Epithelial cell of esophagus (primary cell): ENCODE data around the gene NRN1L.

ENCODE experiments used
- DNase-seq: peaks from one replicate; pipeline ENCODE4 v3.0.0; 2010; ENCODE audit warnings: low read depth
- H3K4me3 ChIP-seq: 2 replicates; pipeline ENCODE4 v1.5.1; 2011; ENCODE audit warnings: mild to moderate bottlenecking, low read length, control low read depth
- CTCF ChIP-seq: IDR thresholded peaks from 2 replicates; pipeline ENCODE4 v1.5.1; 2011; ENCODE audit warnings: low read depth, mild to moderate bottlenecking, low read length, control low read depth, inconsistent platforms; ENCODE audit not compliant: insufficient read depth; ENCODE audit errors: missing control alignments

NRN1L gene

GRCh38 chr16:67932462-67932840 lies 47.8 kb downstream of the NRN1L start:
- TF ChIP-seq CTCF = no peak
- no peak overlapping the region for H3K4me3 ChIP-seq
- no peak for DNase-seq

- no peak for TF ChIP-seq CTCF
- H3K4me3 ChIP-seq = no peak overlapping the region
- DNase-seq = no peak
These were observed 49.1 kb downstream of the NRN1L start for GRCh38 chr16:67933805-67934204.

GRCh38 chr16:67934306-67935100 lies 49.8 kb downstream of the NRN1L start:
- H3K4me3 ChIP-seq = peak overlapping the region; percentile 96
- DNase-seq = no peak
- no peak for TF ChIP-seq CTCF

GRCh38 chr16:67935101-67935401 lies 50.4 kb downstream of the NRN1L start:
- TF ChIP-seq CTCF = no peak
- DNase-seq = no peak
- peak overlapping the region; percentile 96 for H3K4me3 ChIP-seq

GRCh38 chr16:67935402-67936123 lies 50.9 kb downstream of the NRN1L start:
- peak; percentile 99 for DNase-seq
- H3K4me3 ChIP-seq = peak overlapping the region; percentile 96
- no peak for TF ChIP-seq CTCF
